ENCODE results near the gene TNIK.

The TNIK gene

DNA sequence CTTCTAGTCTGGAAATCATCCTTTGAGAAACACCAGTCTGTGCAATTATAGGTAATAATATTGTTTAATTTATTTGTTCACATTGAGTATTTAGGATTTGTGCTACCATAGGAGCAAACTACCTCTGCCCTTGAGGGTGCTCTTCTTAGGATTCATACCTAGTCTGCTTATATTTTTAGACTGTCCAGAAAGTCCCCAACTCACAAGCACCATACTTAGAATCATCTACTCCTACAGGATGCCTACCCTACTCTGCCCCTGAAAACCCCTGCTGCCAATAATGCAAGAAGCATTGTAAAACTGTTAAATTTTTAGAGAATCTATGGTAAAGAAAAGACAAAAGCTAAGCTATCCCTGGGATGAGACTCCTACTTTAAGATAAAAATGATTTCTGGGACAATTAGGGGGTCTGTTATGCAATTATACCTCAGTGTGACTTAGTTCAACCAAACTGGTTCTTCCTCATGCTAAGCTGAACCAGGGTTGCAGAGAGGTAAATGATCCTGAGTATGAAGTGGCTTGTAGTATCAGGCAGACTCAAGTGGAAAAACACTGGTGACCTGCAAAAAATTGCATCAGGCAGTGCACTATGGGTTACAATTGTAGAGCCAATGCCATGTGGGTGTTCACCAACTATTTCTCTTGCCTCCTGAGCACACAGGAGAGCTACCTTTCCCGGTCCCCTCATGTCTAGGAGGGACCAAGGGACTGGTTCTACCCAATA is 133.3 kb downstream of the TNIK start:
- no peaks in the 10 kb centered on the region for H3F3A ChIP-seq (ENCODE audit: low read depth)
- H3K9me2 ChIP-seq (replicated peaks; ENCODE audit: low read depth, low read length): no peaks in the 10 kb centered on the region
- H3K9me3 ChIP-seq (ENCODE audit: insufficient read depth, low read depth, low read length): no peaks in the 10 kb centered on the region
- peaks cover 55% of the 10 kb centered on the region; the same call in 1 of the 2 replicates for H3K79me2 ChIP-seq (ENCODE audit: insufficient read depth, low read length)
- no peak for TF ChIP-seq CTCF (conservative IDR thresholded peaks at IDR 0.05; ENCODE audit: low read length)
- TF ChIP-seq EZH2phosphoT487 (IDR thresholded peaks at IDR 0.05; ENCODE audit: borderline replicate concordance): no peak
- no peak overlapping the region for H3K4me3 ChIP-seq (ENCODE audit: low read length, poor library complexity, severe bottlenecking)
- no peaks in the 10 kb centered on the region for H3K36me3 ChIP-seq (ENCODE audit: insufficient read depth, low read length)
- no peak overlapping the region for H3K9ac ChIP-seq (ENCODE audit: low read depth, low read length, poor library complexity, severe bottlenecking)
- no peak overlapping the region for H3K4me2 ChIP-seq (ENCODE audit: low read depth, low read length, poor library complexity, severe bottlenecking)
- H4K20me1 ChIP-seq (ENCODE audit: insufficient read depth, low read length, poor library complexity, severe bottlenecking): no peaks in the 10 kb centered on the region
- no peaks in the 10 kb centered on the region for H3K27me3 ChIP-seq (ENCODE audit: insufficient read depth, low read length, poor library complexity, severe bottlenecking)
- H3K4me1 ChIP-seq (ENCODE audit: insufficient read depth, low read length, poor library complexity, severe bottlenecking): peaks cover 32% of the 10 kb centered on the region
- H2AFZ ChIP-seq (ENCODE audit: low read length): no peak overlapping the region

DNA sequence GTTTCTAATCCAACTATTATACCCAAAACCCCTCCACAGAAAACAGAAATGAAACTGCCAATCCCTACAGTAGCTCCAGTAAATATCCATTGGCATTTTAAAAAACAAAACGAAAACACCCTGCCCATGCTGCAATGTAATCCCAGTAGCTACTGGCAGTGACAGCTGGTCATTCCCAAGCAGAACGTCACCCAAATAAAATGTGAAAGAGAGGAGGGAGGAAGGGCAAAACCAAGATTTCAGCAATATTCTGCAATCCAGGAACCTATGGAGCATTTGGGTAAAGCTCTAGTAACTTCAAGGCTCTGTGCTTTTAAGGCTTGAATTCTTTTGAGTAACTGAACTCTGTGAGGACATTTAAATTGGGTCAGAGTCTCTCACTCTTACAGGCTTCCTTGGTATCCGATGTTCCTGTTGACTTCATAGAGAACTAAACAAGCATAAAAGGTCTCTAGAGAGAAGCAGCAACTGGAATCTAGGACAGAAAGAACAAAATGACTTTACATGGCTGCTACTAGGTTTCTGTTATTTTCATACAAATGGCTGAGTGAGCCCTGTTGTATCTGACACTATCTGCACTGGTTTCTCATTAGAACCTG is 136.2 kb downstream of the TNIK start:
- Histone ChIP-seq H3K79me2 (ENCODE audit: insufficient read depth, low read length) (peaks cover 65% of the 10 kb centered on the region), H3K4me3 (ENCODE audit: low read length, poor library complexity, severe bottlenecking) (no peak overlapping the region), H3K27me3 (ENCODE audit: insufficient read depth, low read length, poor library complexity, severe bottlenecking) (no peaks in the 10 kb centered on the region), H3K9ac (ENCODE audit: low read depth, low read length, poor library complexity, severe bottlenecking) (no peak overlapping the region), H2AFZ (ENCODE audit: low read length) (no peak overlapping the region), H3K36me3 (ENCODE audit: insufficient read depth, low read length) (no peaks in the 10 kb centered on the region), H3K9me3 (ENCODE audit: insufficient read depth, low read depth, low read length) (no peaks in the 10 kb centered on the region), H3K4me2 (ENCODE audit: low read depth, low read length, poor library complexity, severe bottlenecking) (no peak overlapping the region), H3K9me2 (replicated peaks; ENCODE audit: low read depth, low read length) (no peaks in the 10 kb centered on the region), H3F3A (ENCODE audit: low read depth) (no peaks in the 10 kb centered on the region), H3K4me1 (ENCODE audit: insufficient read depth, low read length, poor library complexity, severe bottlenecking) (peaks cover 35% of the 10 kb centered on the region), H4K20me1 (ENCODE audit: insufficient read depth, low read length, poor library complexity, severe bottlenecking) (no peaks in the 10 kb centered on the region)
- no peak for TF ChIP-seq EZH2phosphoT487 (IDR thresholded peaks at IDR 0.05; ENCODE audit: borderline replicate concordance)
- no peak for TF ChIP-seq CTCF (conservative IDR thresholded peaks at IDR 0.05; ENCODE audit: low read length)

GRCh38 chr3:171321559-171322360 is 138.4 kb downstream of the TNIK start:
- TF ChIP-seq CTCF (conservative IDR thresholded peaks at IDR 0.05; ENCODE audit: low read length) (no peak), EZH2phosphoT487 (IDR thresholded peaks at IDR 0.05; ENCODE audit: borderline replicate concordance) (no peak)
- H2AFZ ChIP-seq (ENCODE audit: low read length): no peak overlapping the region
- H3F3A ChIP-seq (ENCODE audit: low read depth): no peaks in the 10 kb centered on the region
- H4K20me1 ChIP-seq (ENCODE audit: insufficient read depth, low read length, poor library complexity, severe bottlenecking): no peaks in the 10 kb centered on the region
- no peak overlapping the region for H3K9ac ChIP-seq (ENCODE audit: low read depth, low read length, poor library complexity, severe bottlenecking)
- no peaks in the 10 kb centered on the region for H3K9me3 ChIP-seq (ENCODE audit: insufficient read depth, low read depth, low read length)
- H3K9me2 ChIP-seq (replicated peaks; ENCODE audit: low read depth, low read length): no peaks in the 10 kb centered on the region
- H3K4me3 ChIP-seq (ENCODE audit: low read length, poor library complexity, severe bottlenecking): no peak overlapping the region
- peaks cover 15% of the 10 kb centered on the region for H3K4me1 ChIP-seq (ENCODE audit: insufficient read depth, low read length, poor library complexity, severe bottlenecking)
- no peaks in the 10 kb centered on the region for H3K27me3 ChIP-seq (ENCODE audit: insufficient read depth, low read length, poor library complexity, severe bottlenecking)
- H3K36me3 ChIP-seq (ENCODE audit: insufficient read depth, low read length): no peaks in the 10 kb centered on the region
- H3K4me2 ChIP-seq (ENCODE audit: low read depth, low read length, poor library complexity, severe bottlenecking): no peak overlapping the region
- peaks cover 66% of the 10 kb centered on the region for H3K79me2 ChIP-seq (ENCODE audit: insufficient read depth, low read length)

All from Loucy (cell line).